GM12878 (cell line): Measurements from ENCODE around the gene TAS2R39. TPM values are rescaled to one million over a fixed set of nuclear protein-coding genes. Genes with fewer than 3 reads are reported as not detected.

ENCODE experiments used
- CBX5 ChIP-seq: sonication (generic); IDR thresholded peaks from 2 replicates; pipeline ENCODE4 v1.6.1; 2016; ENCODE audit warnings: low read depth, moderate library complexity, mild to moderate bottlenecking, inconsistent platforms
- FOXM1 ChIP-seq: IDR thresholded peaks from 2 replicates; pipeline ENCODE4 v1.6.1; 2012; ENCODE audit warnings: low read depth, mild to moderate bottlenecking, inconsistent platforms, low read length, moderate library complexity
- SMC3 ChIP-seq: IDR thresholded peaks from 2 replicates; pipeline ENCODE4 v1.6.1; 2011; ENCODE audit warnings: low read length, improper control_type of control experiment, borderline replicate concordance
- SREBF2 ChIP-seq: IDR thresholded peaks from 2 replicates; pipeline ENCODE4 v1.6.1; 2012; ENCODE audit warnings: mild to moderate bottlenecking, low read length
- polyA plus RNA-seq, 11 experiments: library from polyadenylated mRNA; depleted of rRNA in 4 of 11; unstranded in 6 of 11; stranded (reverse) in 5 of 11; fragments of >200 nt; fragmentation: Nextera tagmentation in 4 of 11; fragmentation: Illumina TruSeq in 1 of 11; extraction: Ambion mirVana in 4 of 11; extraction: Trizol in 1 of 11; gene quantifications; 1 replicate in 1 of 11; 2 replicates in 10 of 11; pipeline versions ENCODE4 v1.2.1 to v1.2.3, GENCODE V29; 2011 to 2016; ENCODE audit warnings: inconsistent platforms in 2 of 11, missing spikeins in 2 of 11, low read depth in 1 of 11
- total RNA-seq, 4 experiments: library from RNA; depleted of rRNA in 3 of 4; stranded (reverse); fragments of >200 nt in 3 of 4; fragmentation: Illumina TruSeq in 1 of 4; extraction: Trizol in 1 of 4; gene quantifications; 2 replicates each; pipeline versions ENCODE4 v1.2.1 to v1.2.3, GENCODE V29; 2013 to 2021
- TF ChIP-seq, protein P1 (sequence below): fragments of 450-650 bp; IDR thresholded peaks from 2 replicates; pipeline ENCODE4 v1.6.1; 2017; ENCODE audit warnings: mild to moderate bottlenecking, moderate library complexity
- TF ChIP-seq, protein P2 (sequence below): fragments of 450-650 bp; IDR thresholded peaks from 2 replicates; pipeline ENCODE4 v1.6.1; 2017; ENCODE audit warnings: antibody characterized with exemption, mild to moderate bottlenecking, moderate library complexity
- TF ChIP-seq, protein P3 (sequence below): IDR thresholded peaks from 2 replicates; pipeline ENCODE4 v1.6.1; 2012; ENCODE audit warnings: low read depth, low read length, improper control_type of control experiment
- TF ChIP-seq, protein P4 (sequence below): IDR thresholded peaks from 2 replicates; pipeline ENCODE4 v1.6.1; 2011; ENCODE audit warnings: low read depth, low read length, improper control_type of control experiment, borderline replicate concordance
- TF ChIP-seq, protein P5 (sequence below): fragments of 150-350 bp; IDR thresholded peaks from 2 replicates; pipeline ENCODE4 v1.6.1; 2014; ENCODE audit warnings: mild to moderate bottlenecking, low read depth, low read length

TAS2R39 gene
- total and polyA plus RNA-seq, 10 of the 15 experiments (the other 5 are each of a cell fraction or from before 2014, with no cell fraction given), result not detected

DNA sequence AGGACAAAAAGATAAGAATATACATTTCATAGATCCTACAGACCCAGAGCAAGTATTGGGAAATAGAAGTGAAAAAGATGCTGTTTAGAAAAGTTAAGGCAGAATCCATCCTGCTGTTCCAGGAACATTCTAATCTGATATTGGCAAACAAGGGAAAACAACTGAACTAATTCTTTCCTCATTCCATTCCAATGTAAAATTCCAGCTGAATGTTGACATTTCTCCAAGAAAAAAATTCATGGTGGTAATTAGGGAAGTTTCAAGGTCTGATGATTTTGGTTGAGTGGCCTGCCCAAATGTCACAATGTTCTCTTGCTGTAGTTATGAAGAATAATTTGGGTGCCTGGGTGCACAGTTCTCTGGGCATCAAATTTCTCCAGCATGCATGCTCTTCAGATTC lies 36.1 kb upstream of the TAS2R39 start (continued):
- TF ChIP-seq, protein P1, sequence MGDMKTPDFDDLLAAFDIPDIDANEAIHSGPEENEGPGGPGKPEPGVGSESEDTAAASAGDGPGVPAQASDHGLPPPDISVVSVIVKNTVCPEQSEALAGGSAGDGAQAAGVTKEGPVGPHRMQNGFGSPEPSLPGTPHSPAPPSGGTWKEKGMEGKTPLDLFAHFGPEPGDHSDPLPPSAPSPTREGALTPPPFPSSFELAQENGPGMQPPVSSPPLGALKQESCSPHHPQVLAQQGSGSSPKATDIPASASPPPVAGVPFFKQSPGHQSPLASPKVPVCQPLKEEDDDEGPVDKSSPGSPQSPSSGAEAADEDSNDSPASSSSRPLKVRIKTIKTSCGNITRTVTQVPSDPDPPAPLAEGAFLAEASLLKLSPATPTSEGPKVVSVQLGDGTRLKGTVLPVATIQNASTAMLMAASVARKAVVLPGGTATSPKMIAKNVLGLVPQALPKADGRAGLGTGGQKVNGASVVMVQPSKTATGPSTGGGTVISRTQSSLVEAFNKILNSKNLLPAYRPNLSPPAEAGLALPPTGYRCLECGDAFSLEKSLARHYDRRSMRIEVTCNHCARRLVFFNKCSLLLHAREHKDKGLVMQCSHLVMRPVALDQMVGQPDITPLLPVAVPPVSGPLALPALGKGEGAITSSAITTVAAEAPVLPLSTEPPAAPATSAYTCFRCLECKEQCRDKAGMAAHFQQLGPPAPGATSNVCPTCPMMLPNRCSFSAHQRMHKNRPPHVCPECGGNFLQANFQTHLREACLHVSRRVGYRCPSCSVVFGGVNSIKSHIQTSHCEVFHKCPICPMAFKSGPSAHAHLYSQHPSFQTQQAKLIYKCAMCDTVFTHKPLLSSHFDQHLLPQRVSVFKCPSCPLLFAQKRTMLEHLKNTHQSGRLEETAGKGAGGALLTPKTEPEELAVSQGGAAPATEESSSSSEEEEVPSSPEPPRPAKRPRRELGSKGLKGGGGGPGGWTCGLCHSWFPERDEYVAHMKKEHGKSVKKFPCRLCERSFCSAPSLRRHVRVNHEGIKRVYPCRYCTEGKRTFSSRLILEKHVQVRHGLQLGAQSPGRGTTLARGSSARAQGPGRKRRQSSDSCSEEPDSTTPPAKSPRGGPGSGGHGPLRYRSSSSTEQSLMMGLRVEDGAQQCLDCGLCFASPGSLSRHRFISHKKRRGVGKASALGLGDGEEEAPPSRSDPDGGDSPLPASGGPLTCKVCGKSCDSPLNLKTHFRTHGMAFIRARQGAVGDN, result no peak
- TF ChIP-seq, protein P2, sequence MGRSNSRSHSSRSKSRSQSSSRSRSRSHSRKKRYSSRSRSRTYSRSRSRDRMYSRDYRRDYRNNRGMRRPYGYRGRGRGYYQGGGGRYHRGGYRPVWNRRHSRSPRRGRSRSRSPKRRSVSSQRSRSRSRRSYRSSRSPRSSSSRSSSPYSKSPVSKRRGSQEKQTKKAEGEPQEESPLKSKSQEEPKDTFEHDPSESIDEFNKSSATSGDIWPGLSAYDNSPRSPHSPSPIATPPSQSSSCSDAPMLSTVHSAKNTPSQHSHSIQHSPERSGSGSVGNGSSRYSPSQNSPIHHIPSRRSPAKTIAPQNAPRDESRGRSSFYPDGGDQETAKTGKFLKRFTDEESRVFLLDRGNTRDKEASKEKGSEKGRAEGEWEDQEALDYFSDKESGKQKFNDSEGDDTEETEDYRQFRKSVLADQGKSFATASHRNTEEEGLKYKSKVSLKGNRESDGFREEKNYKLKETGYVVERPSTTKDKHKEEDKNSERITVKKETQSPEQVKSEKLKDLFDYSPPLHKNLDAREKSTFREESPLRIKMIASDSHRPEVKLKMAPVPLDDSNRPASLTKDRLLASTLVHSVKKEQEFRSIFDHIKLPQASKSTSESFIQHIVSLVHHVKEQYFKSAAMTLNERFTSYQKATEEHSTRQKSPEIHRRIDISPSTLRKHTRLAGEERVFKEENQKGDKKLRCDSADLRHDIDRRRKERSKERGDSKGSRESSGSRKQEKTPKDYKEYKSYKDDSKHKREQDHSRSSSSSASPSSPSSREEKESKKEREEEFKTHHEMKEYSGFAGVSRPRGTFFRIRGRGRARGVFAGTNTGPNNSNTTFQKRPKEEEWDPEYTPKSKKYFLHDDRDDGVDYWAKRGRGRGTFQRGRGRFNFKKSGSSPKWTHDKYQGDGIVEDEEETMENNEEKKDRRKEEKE, result no peak
- no peak for TF ChIP-seq FOXM1
- no peak for TF ChIP-seq SMC3
- TF ChIP-seq CBX5, result no peak
- TF ChIP-seq, protein P3, sequence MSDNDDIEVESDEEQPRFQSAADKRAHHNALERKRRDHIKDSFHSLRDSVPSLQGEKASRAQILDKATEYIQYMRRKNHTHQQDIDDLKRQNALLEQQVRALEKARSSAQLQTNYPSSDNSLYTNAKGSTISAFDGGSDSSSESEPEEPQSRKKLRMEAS, result no peak
- TF ChIP-seq, protein P4, sequence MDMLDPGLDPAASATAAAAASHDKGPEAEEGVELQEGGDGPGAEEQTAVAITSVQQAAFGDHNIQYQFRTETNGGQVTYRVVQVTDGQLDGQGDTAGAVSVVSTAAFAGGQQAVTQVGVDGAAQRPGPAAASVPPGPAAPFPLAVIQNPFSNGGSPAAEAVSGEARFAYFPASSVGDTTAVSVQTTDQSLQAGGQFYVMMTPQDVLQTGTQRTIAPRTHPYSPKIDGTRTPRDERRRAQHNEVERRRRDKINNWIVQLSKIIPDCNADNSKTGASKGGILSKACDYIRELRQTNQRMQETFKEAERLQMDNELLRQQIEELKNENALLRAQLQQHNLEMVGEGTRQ, result no peak
- no peak for TF ChIP-seq SREBF2
- TF ChIP-seq, protein P5, sequence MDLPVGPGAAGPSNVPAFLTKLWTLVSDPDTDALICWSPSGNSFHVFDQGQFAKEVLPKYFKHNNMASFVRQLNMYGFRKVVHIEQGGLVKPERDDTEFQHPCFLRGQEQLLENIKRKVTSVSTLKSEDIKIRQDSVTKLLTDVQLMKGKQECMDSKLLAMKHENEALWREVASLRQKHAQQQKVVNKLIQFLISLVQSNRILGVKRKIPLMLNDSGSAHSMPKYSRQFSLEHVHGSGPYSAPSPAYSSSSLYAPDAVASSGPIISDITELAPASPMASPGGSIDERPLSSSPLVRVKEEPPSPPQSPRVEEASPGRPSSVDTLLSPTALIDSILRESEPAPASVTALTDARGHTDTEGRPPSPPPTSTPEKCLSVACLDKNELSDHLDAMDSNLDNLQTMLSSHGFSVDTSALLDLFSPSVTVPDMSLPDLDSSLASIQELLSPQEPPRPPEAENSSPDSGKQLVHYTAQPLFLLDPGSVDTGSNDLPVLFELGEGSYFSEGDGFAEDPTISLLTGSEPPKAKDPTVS, result no peak
